D341Med (cell line): ENCODE measurements around the gene SLC24A4.

ENCODE experiments used
- DNase-seq: peaks from one replicate; pipeline ENCODE4 v3.0.0; 2012; ENCODE audit warnings: low spot score

SLC24A4 gene

DNA sequence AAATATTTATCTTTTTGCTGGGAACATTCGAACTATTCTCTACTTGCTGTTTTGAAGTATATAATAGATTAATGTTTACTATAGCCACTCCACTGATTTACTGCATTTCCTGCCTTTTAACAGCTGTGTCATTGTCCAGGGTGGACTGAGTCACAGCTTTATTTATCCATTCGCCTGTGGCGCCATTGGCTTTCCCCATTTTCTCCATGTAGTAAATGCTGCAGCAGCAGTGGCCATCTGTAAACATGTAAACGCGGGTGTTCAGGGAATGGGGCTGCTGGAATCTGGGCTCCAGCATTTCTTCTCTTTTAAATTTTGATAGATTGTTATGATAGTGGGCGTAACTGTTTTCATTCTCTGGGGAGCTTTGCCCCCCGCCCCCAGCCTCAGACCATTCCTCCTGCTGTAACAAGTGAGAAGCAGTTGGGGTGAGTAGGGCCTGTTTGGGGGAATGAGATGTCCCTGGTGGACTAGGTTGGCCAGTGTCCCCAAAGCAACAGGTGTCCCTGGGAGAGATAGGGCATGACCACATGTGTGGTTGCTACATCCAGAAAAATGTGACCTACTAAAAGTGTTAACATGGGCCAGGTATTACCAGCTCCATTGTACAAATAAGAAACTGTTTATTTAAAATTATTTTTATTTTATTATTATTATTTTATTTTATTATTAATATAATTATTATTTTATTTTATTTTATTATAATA is 223.5 kb downstream of the SLC24A4 start:
- DNase-seq, result no peak

DNA sequence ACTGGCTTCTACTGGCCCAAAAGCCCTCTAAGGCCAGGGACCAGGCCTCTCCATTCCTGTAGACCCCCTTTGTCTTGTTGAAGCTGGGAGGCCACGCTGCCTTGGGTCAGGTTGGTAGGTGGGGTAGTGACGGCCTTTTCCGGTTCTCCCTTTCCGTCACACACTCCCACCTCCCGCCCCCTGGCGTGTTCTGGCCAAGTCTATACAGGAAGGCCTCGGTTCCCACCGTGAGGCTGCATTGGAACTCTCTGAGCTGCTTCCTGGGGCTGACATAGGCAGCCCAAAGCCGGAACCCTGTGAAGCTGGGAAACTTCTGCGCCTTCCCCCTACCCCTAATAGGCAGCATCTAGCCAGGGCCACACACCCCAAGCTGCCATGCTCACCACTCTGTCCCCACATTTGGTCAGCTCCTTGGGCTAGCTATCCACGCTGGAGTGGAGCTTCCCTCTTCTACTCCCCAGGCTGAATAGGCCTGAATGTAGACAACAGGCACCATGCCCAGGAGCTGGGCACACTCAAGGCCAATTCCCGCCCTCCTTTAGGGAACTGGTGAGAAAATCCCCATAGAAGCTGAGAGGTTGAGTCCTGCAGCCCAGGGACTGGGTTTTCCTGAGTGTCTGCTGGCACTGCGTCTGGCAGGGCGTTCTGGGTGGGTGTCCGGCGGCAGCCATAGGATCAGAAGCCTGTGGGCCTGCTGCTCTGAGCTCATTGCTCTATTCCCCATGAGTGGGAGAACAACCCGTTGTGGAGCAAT is 226.3 kb downstream of the SLC24A4 start:
- no peak for DNase-seq

DNA sequence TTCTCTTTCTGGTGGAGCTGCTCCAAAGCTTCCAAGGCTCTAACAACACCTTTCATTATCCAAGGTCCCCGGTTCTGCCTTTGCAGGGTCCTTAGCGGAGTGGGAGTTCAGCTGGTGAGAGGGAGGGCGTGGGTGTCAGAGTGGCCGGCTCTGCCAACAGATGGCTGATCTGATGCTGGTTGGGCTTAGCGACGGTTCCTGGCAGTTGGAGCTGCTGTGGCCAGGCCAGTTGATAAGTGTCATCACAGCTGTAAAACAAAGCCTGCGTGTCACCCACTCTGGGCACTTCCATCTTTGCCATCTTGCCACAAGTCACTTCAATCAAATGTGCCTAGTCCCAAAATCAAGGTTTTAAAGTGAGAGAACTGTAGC is 226.9 kb downstream of the SLC24A4 start:
- DNase-seq, result no peak
